Peyer's patch (tissue), 4 donors: ENCODE measurements around the gene SURF4.

Experiments used
- POLR2A ChIP-seq, 2 donors: fragments of 450-650 bp; IDR thresholded peaks; one replicate each; pipeline ENCODE4 v1.5.1; 2017; ENCODE audit warnings: antibody characterized with exemption in 2 of 2, mild to moderate bottlenecking in 2 of 2, moderate library complexity in 2 of 2
- TF ChIP-seq, protein P1 (sequence below), 6 experiments: fragments of 450-650 bp in 4 of 6; fragments of 200-600 bp in 2 of 6; sonication (generic) in 1 of 6; IDR thresholded peaks; one replicate each; pipeline ENCODE4 v1.5.1; 2017 to 2019; ENCODE audit warnings: antibody characterized with exemption in 6 of 6, mild to moderate bottlenecking in 3 of 6, moderate library complexity in 1 of 6

DNA sequence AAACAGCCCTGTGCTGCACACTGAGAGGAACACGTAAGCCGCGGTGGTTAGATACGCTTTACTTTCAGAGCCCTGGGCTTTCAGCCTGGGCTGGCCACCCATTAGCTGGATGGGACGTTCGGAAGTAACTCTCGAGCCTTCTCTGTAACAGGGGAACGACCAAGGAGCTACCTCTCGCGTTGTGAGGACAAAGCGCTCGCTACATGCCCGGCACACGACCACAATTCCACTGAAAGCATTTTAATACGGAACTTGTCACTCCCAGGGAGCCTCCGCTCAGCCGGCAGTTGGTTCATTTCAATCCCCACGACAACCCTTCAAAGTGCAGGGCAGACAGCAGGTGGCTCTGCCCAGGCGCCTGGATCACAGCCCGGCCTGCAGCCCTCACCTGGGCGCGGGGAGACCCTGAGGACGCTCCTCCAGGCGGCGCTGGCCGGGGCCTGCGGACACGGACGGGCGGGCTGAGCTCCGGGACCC, 19.9 kb downstream of the SURF4 start:
- no peak for TF ChIP-seq POLR2A (IDR thresholded peaks at IDR 0.05)
- TF ChIP-seq, protein P1, sequence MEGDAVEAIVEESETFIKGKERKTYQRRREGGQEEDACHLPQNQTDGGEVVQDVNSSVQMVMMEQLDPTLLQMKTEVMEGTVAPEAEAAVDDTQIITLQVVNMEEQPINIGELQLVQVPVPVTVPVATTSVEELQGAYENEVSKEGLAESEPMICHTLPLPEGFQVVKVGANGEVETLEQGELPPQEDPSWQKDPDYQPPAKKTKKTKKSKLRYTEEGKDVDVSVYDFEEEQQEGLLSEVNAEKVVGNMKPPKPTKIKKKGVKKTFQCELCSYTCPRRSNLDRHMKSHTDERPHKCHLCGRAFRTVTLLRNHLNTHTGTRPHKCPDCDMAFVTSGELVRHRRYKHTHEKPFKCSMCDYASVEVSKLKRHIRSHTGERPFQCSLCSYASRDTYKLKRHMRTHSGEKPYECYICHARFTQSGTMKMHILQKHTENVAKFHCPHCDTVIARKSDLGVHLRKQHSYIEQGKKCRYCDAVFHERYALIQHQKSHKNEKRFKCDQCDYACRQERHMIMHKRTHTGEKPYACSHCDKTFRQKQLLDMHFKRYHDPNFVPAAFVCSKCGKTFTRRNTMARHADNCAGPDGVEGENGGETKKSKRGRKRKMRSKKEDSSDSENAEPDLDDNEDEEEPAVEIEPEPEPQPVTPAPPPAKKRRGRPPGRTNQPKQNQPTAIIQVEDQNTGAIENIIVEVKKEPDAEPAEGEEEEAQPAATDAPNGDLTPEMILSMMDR (IDR thresholded peaks at IDR 0.05) = no peak
